ENCODE measurements around the gene KCTD11. TPM values are rescaled to one million over a fixed set of nuclear protein-coding genes. Genes with fewer than 3 reads are reported as not detected.

KCTD11 gene
- total RNA-seq, 2 experiments from 2014 or later = 5.8 to 5.9 TPM

DNA sequence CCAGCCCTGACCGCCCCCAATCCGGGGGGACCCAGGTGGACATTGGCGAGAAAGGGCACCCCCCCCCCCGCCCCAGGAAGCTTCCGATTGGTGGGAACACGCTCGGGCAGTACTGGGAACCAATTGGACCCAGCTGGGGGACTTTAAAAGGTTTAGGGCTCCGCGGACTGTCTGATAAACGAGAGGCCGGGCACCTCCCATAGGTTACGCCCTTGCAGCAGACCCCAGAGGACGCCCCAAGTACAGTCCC, 51.7 kb downstream of the KCTD11 start:
- Mint-ChIP-seq H3K27ac (peak overlapping the region; percentile 91), H3K27me3 (peaks cover 13% of the 10 kb centered on the region), H3K36me3 (ENCODE audit: low read depth) (peaks cover 7% of the 10 kb centered on the region), H3K4me3 (peak overlapping the region; percentile 95), H3K9me3 (no peaks in the 10 kb centered on the region), H3K4me1 (peaks cover 24% of the 10 kb centered on the region)
- no peak for DNase-seq
- ChIA-PET CTCF (interaction anchor here (0.6 to 3.4 kb wide), 7 partner anchors 10 to 688 kb away, joined by 3 to 18 read pairs (median 4); partner anchors contain the start of gene TMEM102), POLR2A (interaction anchor here (0.6 to 3.0 kb wide), 20 partner anchors 9 to 454 kb away, joined by 3 to 24 read pairs (median 4); partner anchors contain the start of genes ACAP1, MPDU1, NAA38 and PLSCR3)

- POLR2A ChIA-PET = interaction anchor here (0.8 to 3.0 kb wide), 17 partner anchors 10 to 453 kb away, joined by 3 to 24 read pairs (median 6); partner anchors contain the start of genes ACAP1, MPDU1, NAA38 and PLSCR3
- Mint-ChIP-seq H3K4me1 (peaks cover 27% of the 10 kb centered on the region), H3K9me3 (no peaks in the 10 kb centered on the region), H3K4me3 (peak within 1 kb of the TSS; percentile 95), H3K27ac (peak within 1 kb of the TSS; percentile 91), H3K27me3 (peaks cover 15% of the 10 kb centered on the region), H3K36me3 (ENCODE audit: low read depth) (peaks cover 7% of the 10 kb centered on the region)
- peak; percentile 98 for DNase-seq
- CTCF ChIA-PET = interaction anchor here (0.6 to 3.4 kb wide), 7 partner anchors 10 to 687 kb away, joined by 3 to 18 read pairs (median 4); partner anchors contain the start of gene TMEM102
Measured at GRCh38 chr17:7403977-7404736, 52.2 kb downstream of the KCTD11 start, which contains the start of gene TMEM256. Gene TMEM256 (minus strand): TSS chr17:7404097. CDS start chr17:7404084, 13 bp downstream.

Other genes with a start within 250 kb of the KCTD11 start
- not detected for gene ASGR2, start 237.3 kb upstream of the KCTD11 start, total RNA-seq
- under 1 TPM; 0.60 to 0.73 TPM for gene ASGR1, start 172.8 kb upstream of the KCTD11 start, total RNA-seq
- 1 to 10 TPM; 5.2 to 5.3 TPM for gene DLG4, start 132.3 kb upstream of the KCTD11 start, total RNA-seq
- 100 to 1,000 TPM; 364 to 370 TPM for gene ACADVL, start 132.2 kb upstream of the KCTD11 start, total RNA-seq
- gene DVL2, start 117.6 kb upstream of the KCTD11 start, total RNA-seq = 10 to 100 TPM; 47.2 to 49.1 TPM
- 10 to 100 TPM; 45.9 to 53.1 TPM for gene PHF23, start 112.7 kb upstream of the KCTD11 start, total RNA-seq
- gene GABARAP, start 109.7 kb upstream of the KCTD11 start, total RNA-seq = 100 to 1,000 TPM; 303 to 313 TPM
- gene CTDNEP1, start 100.4 kb upstream of the KCTD11 start, total RNA-seq = 100 to 1,000 TPM; 170 to 175 TPM
- 10 to 100 TPM; 40.4 to 42.1 TPM for gene ELP5, start 99.9 kb upstream of the KCTD11 start, total RNA-seq
- gene CLDN7, start 89.7 kb upstream of the KCTD11 start, total RNA-seq = under 1 TPM; 0.15 to 0.80 TPM
- gene SLC2A4, start 70.4 kb upstream of the KCTD11 start, total RNA-seq = not detected
- 1 to 10 TPM; 1.5 to 1.6 TPM for gene YBX2, start 57.5 kb upstream of the KCTD11 start, total RNA-seq
- 100 to 1,000 TPM; 419 to 420 TPM for gene EIF5A, start 44.5 kb upstream of the KCTD11 start, total RNA-seq
- 10 to 100 TPM; 69.8 to 74.7 TPM for gene GPS2, start 36.8 kb upstream of the KCTD11 start, total RNA-seq
- 10 to 100 TPM; 28.4 to 31.2 TPM for gene NEURL4, start 22.8 kb upstream of the KCTD11 start, total RNA-seq
- 100 to 1,000 TPM; 682 to 709 TPM for gene ACAP1, start 15.6 kb upstream of the KCTD11 start, total RNA-seq
- not detected for gene TMEM95, start 3.0 kb downstream of the KCTD11 start, total RNA-seq
- under 1 TPM; 0.25 to 0.86 TPM for gene TNK1, start 28.9 kb downstream of the KCTD11 start, total RNA-seq
- 100 to 1,000 TPM; 149 to 156 TPM for gene PLSCR3, start 42.4 kb downstream of the KCTD11 start, total RNA-seq
- gene TMEM256, start 51.9 kb downstream of the KCTD11 start, total RNA-seq = 10 to 100 TPM; 73.2 to 77.0 TPM
- 1 to 10 TPM; 3.2 to 3.7 TPM for gene NLGN2, start 55.7 kb downstream of the KCTD11 start, total RNA-seq
- gene SPEM1, start 68.2 kb downstream of the KCTD11 start, total RNA-seq = not detected
- not detected for gene SPEM2, start 73.5 kb downstream of the KCTD11 start, total RNA-seq
- gene SPEM3, start 76.7 kb downstream of the KCTD11 start, total RNA-seq = not detected
- gene TMEM102, start 83.3 kb downstream of the KCTD11 start, total RNA-seq = 10 to 100 TPM; 18.0 TPM
- gene FGF11, start 87.3 kb downstream of the KCTD11 start, total RNA-seq = 10 to 100 TPM in 1 of 2 experiments, 1 to 10 TPM in 1; 8.9 to 10.8 TPM
- gene CHRNB1, start 92.9 kb downstream of the KCTD11 start, total RNA-seq = 10 to 100 TPM; 13.0 to 14.6 TPM
- gene ZBTB4, start 127.5 kb downstream of the KCTD11 start, total RNA-seq = 10 to 100 TPM; 27.4 to 27.9 TPM
- not detected for gene SLC35G6, start 129.3 kb downstream of the KCTD11 start, total RNA-seq
- gene POLR2A, start 132.2 kb downstream of the KCTD11 start, total RNA-seq = 100 to 1,000 TPM; 169 to 172 TPM
- gene TNFSF12, start 196.9 kb downstream of the KCTD11 start, total RNA-seq = 10 to 100 TPM; 79.8 to 86.7 TPM
- gene TNFSF13, start 206.6 kb downstream of the KCTD11 start, total RNA-seq = 1 to 10 TPM; 1.8 to 2.0 TPM
- gene SENP3, start 209.8 kb downstream of the KCTD11 start, total RNA-seq = 10 to 100 TPM; 37.6 to 39.9 TPM
- 10 to 100 TPM; 34.5 to 36.0 TPM for gene CD68, start 227.5 kb downstream of the KCTD11 start, total RNA-seq
- gene MPDU1, start 231.7 kb downstream of the KCTD11 start, total RNA-seq = 10 to 100 TPM; 54.1 to 58.6 TPM
- under 1 TPM; 0.30 to 0.40 TPM for gene SOX15, start 237.9 kb downstream of the KCTD11 start, total RNA-seq

All from activated CD4-positive, alpha-beta memory T cell treated with anti-CD3 and anti-CD28 coated beads, Interleukin-2, amount 10 ng/mL, durations not matched to agents 7 days and 5 days (primary cell).